Neural cell (in vitro differentiated cells): ENCODE measurements around the gene PAPOLA.

Source experiments
- EP300 ChIP-seq: fragments of 450-650 bp; conservative IDR thresholded peaks from 2 replicates; pipeline ENCODE4 v1.6.1; 2014; ENCODE audit warnings: antibody characterized with exemption, mild to moderate bottlenecking, moderate library complexity; ENCODE audit not compliant: poor library complexity, severe bottlenecking
- EZH2 ChIP-seq: fragments of 200-600, 300-800 bp; shearing (Covaris generic), sonication (generic); IDR thresholded peaks from 2 replicates; pipeline ENCODE4 v1.6.1; 2014; ENCODE audit warnings: antibody characterized with exemption, low read length, borderline replicate concordance, mild to moderate bottlenecking; ENCODE audit not compliant: insufficient read depth, poor library complexity, severe bottlenecking
- MXI1 ChIP-seq: fragments of 450-650 bp; conservative IDR thresholded peaks from 2 replicates; pipeline ENCODE4 v1.6.1; 2014; ENCODE audit warnings: antibody characterized with exemption, mild to moderate bottlenecking; ENCODE audit not compliant: poor library complexity, severe bottlenecking
- POLR2AphosphoS5 ChIP-seq: IDR thresholded peaks from 2 replicates; pipeline ENCODE4 v1.6.1; 2012
- REST ChIP-seq: IDR thresholded peaks from 2 replicates; pipeline ENCODE4 v1.6.1; 2012; ENCODE audit warnings: borderline replicate concordance
- TAF1 ChIP-seq: IDR thresholded peaks from 2 replicates; pipeline ENCODE4 v1.6.1; 2012; ENCODE audit warnings: low read depth
- TF ChIP-seq, protein P1 (sequence below): fragments of 450-650 bp; IDR thresholded peaks from 2 replicates; pipeline ENCODE4 v1.5.1; 2014; ENCODE audit warnings: antibody characterized with exemption, mild to moderate bottlenecking, moderate library complexity; ENCODE audit not compliant: poor library complexity, severe bottlenecking

- TF ChIP-seq, protein P1, sequence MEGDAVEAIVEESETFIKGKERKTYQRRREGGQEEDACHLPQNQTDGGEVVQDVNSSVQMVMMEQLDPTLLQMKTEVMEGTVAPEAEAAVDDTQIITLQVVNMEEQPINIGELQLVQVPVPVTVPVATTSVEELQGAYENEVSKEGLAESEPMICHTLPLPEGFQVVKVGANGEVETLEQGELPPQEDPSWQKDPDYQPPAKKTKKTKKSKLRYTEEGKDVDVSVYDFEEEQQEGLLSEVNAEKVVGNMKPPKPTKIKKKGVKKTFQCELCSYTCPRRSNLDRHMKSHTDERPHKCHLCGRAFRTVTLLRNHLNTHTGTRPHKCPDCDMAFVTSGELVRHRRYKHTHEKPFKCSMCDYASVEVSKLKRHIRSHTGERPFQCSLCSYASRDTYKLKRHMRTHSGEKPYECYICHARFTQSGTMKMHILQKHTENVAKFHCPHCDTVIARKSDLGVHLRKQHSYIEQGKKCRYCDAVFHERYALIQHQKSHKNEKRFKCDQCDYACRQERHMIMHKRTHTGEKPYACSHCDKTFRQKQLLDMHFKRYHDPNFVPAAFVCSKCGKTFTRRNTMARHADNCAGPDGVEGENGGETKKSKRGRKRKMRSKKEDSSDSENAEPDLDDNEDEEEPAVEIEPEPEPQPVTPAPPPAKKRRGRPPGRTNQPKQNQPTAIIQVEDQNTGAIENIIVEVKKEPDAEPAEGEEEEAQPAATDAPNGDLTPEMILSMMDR = no peak
- TF ChIP-seq EZH2 (no peak), MXI1 (no peak), REST (no peak), EP300 (no peak), POLR2AphosphoS5 (no peak), TAF1 (no peak)
These were observed 17.8 kb downstream of the PAPOLA start for GRCh38 chr14:96519970-96520369.
